ENCODE measurements around the gene CPED1. TPM values are rescaled to one million over a fixed set of nuclear protein-coding genes. Genes with fewer than 3 reads are reported as not detected.

The CPED1 gene
- total RNA-seq, 2 donors from 2014 or later: 5.3 to 7.3 TPM

- H3K4me3 ChIP-seq: no peak overlapping the region
- TF ChIP-seq, protein P1, sequence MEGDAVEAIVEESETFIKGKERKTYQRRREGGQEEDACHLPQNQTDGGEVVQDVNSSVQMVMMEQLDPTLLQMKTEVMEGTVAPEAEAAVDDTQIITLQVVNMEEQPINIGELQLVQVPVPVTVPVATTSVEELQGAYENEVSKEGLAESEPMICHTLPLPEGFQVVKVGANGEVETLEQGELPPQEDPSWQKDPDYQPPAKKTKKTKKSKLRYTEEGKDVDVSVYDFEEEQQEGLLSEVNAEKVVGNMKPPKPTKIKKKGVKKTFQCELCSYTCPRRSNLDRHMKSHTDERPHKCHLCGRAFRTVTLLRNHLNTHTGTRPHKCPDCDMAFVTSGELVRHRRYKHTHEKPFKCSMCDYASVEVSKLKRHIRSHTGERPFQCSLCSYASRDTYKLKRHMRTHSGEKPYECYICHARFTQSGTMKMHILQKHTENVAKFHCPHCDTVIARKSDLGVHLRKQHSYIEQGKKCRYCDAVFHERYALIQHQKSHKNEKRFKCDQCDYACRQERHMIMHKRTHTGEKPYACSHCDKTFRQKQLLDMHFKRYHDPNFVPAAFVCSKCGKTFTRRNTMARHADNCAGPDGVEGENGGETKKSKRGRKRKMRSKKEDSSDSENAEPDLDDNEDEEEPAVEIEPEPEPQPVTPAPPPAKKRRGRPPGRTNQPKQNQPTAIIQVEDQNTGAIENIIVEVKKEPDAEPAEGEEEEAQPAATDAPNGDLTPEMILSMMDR (IDR thresholded peaks at IDR 0.05): no peak
- H3K4me1 ChIP-seq: no peaks in the 10 kb centered on the region
- 42 to 47% methylated on average over 4 of the region's 4 CpGs for WGBS, 2 donors
- ATAC-seq: no peak
- no peaks in the 10 kb centered on the region for H3K36me3 ChIP-seq (replicated peaks in 1 of 2; ENCODE audit: insufficient read depth in 1 of 2, low read depth in 2 of 2)
- intact Hi-C loops (cut with DNase I): no loop called here
- H3K27ac ChIP-seq: no peak overlapping the region
- DNase-seq: no peak
- no peaks in the 10 kb centered on the region for H3K27me3 ChIP-seq
- H3K9me3 ChIP-seq: no peaks in the 10 kb centered on the region
These were observed 109.1 kb downstream of the CPED1 start for GRCh38 chr7:121097577-121097976.

DNA sequence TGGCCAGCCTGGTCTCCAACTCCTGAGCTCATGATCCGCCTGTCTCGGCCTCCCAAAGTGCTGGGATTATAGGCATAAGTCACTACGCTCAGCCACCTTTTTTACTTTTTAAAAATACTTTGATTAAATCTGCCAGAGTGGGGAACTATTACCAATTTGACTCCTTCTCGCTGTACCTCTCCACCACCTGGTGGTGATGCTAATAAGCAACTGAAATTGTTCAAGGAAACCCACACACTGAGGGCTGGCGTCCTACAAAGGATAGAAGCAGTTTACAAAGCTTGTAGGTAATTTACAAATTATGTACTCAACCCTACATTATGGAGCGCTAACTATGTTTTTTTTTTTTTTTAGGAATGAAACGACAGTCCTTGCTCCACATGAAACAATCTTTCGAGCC is 111.1 kb downstream of the CPED1 start:
- 84 to 86% methylated on average over 8 of the region's 8 CpGs for WGBS, 2 donors
- TF ChIP-seq POLR2A (IDR thresholded peaks at IDR 0.05): no peak
- TF ChIP-seq, protein P1 (IDR thresholded peaks at IDR 0.05): no peak

DNA sequence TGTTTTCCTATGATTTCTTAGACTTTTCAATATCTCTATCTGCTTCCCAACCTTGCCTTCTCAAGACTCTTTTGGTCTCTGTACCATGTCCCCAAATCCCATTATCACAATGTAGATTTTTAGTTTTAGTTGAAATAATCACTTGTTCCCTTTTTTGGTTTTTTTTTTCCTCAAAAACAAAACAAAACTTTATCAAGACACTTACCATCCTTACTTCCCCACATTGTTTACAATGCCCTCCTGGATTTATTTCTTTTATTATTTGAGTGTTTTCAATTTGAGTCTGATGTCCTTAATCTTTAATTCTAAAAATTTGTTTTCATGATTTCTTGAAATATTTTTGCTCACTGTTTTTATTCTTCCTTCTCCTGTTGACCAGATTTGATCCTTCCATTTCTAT is 112.6 kb downstream of the CPED1 start:
- Histone ChIP-seq H3K4me1 (no peaks in the 10 kb centered on the region), H3K36me3 (replicated peaks in 1 of 2; ENCODE audit: insufficient read depth in 1 of 2, low read depth in 2 of 2) (no peaks in the 10 kb centered on the region), H3K27ac (no peak overlapping the region), H3K9me3 (no peaks in the 10 kb centered on the region), H3K4me3 (no peak overlapping the region), H3K27me3 (no peaks in the 10 kb centered on the region)
- TF ChIP-seq POLR2A (IDR thresholded peaks at IDR 0.05): no peak
- TF ChIP-seq, protein P1 (IDR thresholded peaks at IDR 0.05): no peak
- DNase-seq (no peak), ATAC-seq (no peak)
- intact Hi-C loops (cut with DNase I): no loop called here

More for the DNA sequence above, 111.1 kb downstream of the CPED1 start:
- H3K4me3 ChIP-seq: no peak overlapping the region
- no peaks in the 10 kb centered on the region for H3K36me3 ChIP-seq (replicated peaks in 1 of 2; ENCODE audit: insufficient read depth in 1 of 2, low read depth in 2 of 2)
- H3K9me3 ChIP-seq: no peaks in the 10 kb centered on the region
- no peaks in the 10 kb centered on the region for H3K4me1 ChIP-seq
- intact Hi-C loops (cut with DNase I): no loop called here
- H3K27me3 ChIP-seq: no peaks in the 10 kb centered on the region
- ATAC-seq (no peak), DNase-seq (no peak)
- no peak overlapping the region for H3K27ac ChIP-seq

DNA sequence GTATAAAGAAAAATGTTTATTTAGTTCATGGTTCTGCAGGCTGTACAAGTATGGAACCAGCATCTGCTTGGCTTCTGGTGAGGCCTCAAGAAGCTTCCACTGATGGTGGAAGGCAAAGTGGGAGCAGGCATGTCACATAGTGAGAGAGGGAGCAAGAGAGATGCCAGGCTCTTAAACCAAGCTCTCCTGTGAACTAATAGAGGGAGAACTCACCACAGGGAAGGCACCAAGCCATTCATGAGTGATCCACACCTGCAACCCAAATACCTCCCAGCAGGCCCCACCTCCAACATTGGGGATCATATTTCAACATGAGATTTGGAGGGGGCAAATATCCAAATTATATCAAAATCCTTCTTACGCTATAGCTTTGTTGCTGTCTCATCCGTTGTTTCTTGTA is 113.1 kb downstream of the CPED1 start:
- H3K27me3 ChIP-seq: no peaks in the 10 kb centered on the region
- H3K9me3 ChIP-seq: no peaks in the 10 kb centered on the region
- DNase-seq: no peak
- ATAC-seq: no peak
- H3K4me3 ChIP-seq: no peak overlapping the region
- TF ChIP-seq POLR2A (IDR thresholded peaks at IDR 0.05): no peak
- TF ChIP-seq, protein P1 (IDR thresholded peaks at IDR 0.05): no peak
- no peak overlapping the region for H3K27ac ChIP-seq
- no peaks in the 10 kb centered on the region for H3K4me1 ChIP-seq
- intact Hi-C loops (cut with DNase I): no loop called here
- no peaks in the 10 kb centered on the region for H3K36me3 ChIP-seq (replicated peaks in 1 of 2; ENCODE audit: insufficient read depth in 1 of 2, low read depth in 2 of 2)
- WGBS, 2 donors: 78 to 91% methylated on average over 2 of the region's 2 CpGs

- intact Hi-C loops (cut with DNase I): no loop called here
- Histone ChIP-seq H3K36me3 (replicated peaks in 1 of 2; ENCODE audit: insufficient read depth in 1 of 2, low read depth in 2 of 2) (no peaks in the 10 kb centered on the region), H3K9me3 (no peaks in the 10 kb centered on the region), H3K4me1 (no peaks in the 10 kb centered on the region), H3K27ac (peak overlapping the region in 1 of 4 donors; percentile 20), H3K4me3 (no peak overlapping the region), H3K27me3 (no peaks in the 10 kb centered on the region)
- DNase-seq (peak in 2 of 4 donors; percentile 14 to 15), ATAC-seq (peak; percentile 47)
- TF ChIP-seq POLR2A (IDR thresholded peaks at IDR 0.05): no peak
- TF ChIP-seq, protein P1 (IDR thresholded peaks at IDR 0.05): no peak
- 8 to 15% methylated on average over 2 of the region's 2 CpGs for WGBS, 2 donors
These were observed 114.1 kb downstream of the CPED1 start for GRCh38 chr7:121102619-121103018.

Data from body of pancreas (tissue), 4 donors.